KBM-7 (cell line): Measurements from ENCODE around the gene AKAP8.
"Not testable (repeated sequence)": the region's sequence is repeated elsewhere in the genome, so short reads cannot be mapped to it uniquely, and the experiment has no call there.

Experiments
- DNase-seq: peaks from one replicate; pipeline ENCODE4 v3.0.0-alpha.2; 2015
- in situ Hi-C: fragments of 300-500 bp; cut with MboI; formaldehyde crosslinking; loops from 2 replicates; pipeline ENCODE4 v1.14.3; 2020; ENCODE audit warnings: low sequenced_read_pairs, low pct_unique_long_range_greater_than_20kb, mixed read lengths

Gene AKAP8

GRCh38 chr19:15353908-15354307, 25.7 kb downstream of the AKAP8 start:
- in situ Hi-C loops, result no loop called here
- no peak for DNase-seq

DNA sequence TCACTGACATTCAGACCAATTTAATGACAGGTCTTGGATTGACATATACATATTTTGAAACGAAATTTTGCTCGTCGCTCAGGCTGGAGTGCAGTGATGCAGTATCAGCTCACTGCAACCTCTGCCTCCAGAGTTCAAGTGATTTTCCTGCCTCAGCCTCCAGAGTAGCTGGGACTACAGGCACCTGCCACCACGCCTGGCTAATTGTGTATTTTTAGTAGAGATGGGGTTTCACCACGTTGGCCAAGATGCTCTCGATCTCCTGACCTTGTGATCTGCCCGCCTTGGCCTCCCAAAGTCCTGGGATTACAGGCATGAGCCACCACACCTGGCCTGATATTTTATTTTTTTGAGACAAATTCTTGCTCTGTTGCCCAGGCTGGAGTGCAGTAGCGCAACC, 27.1 kb downstream of the AKAP8 start:
- DNase-seq, in situ Hi-C loops: not testable (repeated sequence)

- DNase-seq, in situ Hi-C loops: not testable (repeated sequence)
These were observed 38.3 kb downstream of the AKAP8 start for GRCh38 chr19:15341328-15341727.

- in situ Hi-C loops, result no loop called here
- no peak for DNase-seq
These were observed 39.5 kb downstream of the AKAP8 start for GRCh38 chr19:15340086-15340485.

- no peak for DNase-seq
These were observed 42.4 kb downstream of the AKAP8 start for GRCh38 chr19:15337202-15337601.

GRCh38 chr19:15335992-15336391, 43.6 kb downstream of the AKAP8 start:
- DNase-seq, in situ Hi-C loops: not testable (repeated sequence)

More at GRCh38 chr19:15337202-15337601, 42.4 kb downstream of the AKAP8 start:
- in situ Hi-C loops, result no loop called here

GRCh38 chr19:15332311-15332996, 47.1 kb downstream of the AKAP8 start, which contains the start of gene BRD4:
Gene BRD4, minus strand, starts transcription at chr19:15332539. Its CDS starts 59,440 bp downstream, at chr19:15273099.
- in situ Hi-C loops, result no loop called here
- DNase-seq, result peak; percentile 34

DNA sequence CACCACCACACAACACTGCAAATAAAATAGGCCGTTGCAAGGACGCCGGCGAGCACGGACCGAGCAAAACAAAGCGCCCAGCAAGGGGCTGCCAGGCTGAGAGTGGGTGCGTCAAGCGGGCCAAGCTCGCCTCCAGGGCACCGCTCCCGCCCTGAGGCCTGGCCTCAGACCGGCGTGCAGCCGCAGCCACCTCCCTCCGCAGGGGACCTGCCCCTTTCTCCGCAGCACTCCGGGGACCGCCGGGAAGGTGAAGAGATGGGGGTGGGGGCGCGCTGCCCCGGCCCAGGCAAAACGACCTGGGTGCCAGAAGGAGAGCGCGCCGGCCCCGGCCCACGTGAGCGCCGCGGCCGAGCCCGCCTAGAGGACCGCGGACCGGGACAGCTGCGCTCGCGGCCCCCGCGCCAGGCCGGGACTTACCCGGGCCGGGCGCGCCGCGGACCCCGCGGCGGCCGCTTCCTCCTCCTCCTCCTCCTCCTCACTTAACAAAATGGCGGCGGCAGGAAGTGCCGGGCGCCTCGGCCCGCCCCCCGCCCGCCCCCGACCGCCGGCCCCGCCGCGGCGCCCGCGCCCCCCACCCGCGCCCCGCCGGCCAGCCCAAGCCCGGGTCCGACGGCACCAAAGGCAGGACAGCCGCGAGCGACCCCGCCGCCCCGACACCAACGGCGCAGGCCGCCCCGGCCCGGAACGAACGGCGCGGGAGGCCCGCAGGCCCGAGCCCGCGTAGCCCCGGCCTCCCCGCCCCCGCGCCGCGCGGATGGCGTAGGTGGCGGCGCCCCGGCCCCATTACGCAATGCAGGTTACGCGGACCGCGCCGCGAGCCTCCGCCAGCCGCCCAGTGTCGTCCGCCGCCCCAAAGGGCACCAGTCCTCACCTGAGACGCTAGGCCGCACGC, 47.9 kb downstream of the AKAP8 start:
- peak; percentile 40 for DNase-seq
- in situ Hi-C loops, result no loop called here

- in situ Hi-C loops, result no loop called here
- no peak for DNase-seq
These were observed 48.7 kb downstream of the AKAP8 start for GRCh38 chr19:15330801-15331418.

DNA sequence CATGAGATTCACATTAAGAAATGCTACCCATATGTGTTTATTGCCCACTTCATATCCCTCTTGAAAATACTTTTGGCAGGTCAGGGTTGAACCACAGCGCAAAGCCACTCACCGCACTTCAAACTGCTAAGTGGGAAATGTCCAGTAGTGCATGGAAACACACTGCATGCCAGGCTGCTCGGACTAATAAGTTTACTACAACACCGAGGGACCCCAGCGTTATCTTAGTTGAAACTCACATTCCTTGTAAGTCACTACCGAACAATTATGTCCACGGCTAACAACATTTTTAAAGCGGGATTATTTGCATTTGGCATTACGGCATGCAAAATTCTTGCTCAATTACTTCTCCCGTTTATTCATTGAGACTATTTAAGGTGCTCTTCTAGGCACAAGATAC, 51.3 kb downstream of the AKAP8 start:
- DNase-seq, result no peak
- in situ Hi-C loops, result no loop called here

DNA sequence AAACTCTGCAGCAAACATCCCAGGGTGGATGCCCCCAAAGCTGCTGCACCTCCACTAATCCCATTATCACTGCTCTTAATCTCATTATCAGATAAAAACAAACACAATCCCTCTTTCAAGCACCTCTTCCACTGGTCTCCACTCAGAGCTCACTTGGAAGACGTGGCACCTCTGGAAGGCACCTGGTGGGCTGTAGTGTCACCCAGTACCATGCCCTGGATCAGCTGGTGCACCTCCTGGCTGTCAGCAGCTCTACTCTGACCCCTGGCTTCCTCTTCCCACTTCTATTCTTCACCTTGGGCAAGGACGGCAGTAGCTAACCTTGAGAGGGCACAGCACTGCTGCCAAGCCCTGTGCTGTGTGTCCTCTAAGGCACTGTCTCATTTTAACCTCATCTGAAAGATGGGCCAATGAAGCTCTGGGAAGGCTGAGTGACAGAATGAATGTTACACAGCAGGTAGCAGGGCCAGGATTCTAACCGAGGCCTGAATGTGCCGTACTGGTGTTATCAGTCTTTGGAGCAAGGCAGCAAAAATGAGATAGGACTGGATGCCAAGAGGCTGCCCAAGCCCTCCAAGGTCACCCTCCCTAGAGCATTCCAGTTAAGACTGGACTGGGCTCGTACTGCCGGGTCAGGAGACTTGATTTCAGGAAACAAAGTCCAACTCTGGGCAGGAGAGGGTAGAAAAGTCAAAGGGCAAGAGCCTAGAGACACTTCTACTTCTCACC, 54.6 kb downstream of the AKAP8 start:
- DNase-seq, result no peak
- in situ Hi-C loops, result no loop called here

DNA sequence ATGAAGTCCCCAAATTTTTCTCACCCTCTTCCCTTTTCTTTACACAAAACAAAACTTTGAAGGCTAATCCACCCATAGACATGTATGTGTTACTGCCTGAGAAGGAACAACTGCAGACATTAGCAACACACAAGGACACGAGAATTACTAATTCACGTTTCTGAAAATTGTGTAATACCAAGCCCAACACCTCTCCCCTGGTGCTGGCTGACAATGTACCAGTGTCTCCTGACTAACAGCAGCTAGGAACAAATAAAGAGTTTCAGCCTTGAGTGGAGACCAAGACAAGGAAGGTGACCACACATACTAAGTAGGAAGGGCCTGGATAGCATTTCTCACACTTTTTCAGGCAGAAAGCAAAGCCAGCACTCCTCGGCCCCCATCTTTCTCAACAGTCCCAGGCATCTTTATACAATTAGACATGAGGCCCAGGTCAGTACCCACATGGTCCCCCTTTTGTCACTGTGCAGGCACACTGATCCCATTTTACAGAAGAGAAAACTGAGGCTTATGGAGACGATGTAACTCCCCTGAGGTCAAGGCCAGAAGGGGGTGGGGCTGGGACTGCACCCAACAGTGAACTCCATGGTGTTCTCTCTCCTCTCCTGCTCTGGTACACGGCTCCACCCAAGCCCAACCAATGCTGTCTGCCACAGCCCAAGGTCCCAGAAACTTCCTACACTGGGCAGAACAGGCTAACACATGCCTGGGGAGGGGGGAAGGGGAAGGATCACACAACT, 55.9 kb downstream of the AKAP8 start:
- DNase-seq, result no peak
- in situ Hi-C loops, result no loop called here

DNA sequence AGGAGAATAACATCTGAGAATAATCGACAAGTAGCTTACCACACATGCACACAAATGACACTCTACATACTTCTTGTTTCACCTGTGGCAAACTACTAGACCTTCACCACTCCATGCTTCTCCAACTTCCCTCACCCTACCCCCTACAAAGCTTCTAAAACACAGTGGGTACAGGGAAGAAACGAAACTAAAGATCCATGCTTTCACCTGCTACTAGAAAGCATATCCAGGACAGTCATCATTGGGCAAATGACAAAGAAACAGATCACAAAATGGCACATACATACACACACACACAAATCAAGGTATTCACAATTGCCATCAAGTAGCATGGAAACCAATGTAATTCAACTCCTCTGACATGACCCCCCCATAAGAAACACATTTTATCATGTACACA, 57.8 kb downstream of the AKAP8 start:
- no peak for DNase-seq
- in situ Hi-C loops, result no loop called here

GRCh38 chr19:15320116-15320515, 59.5 kb downstream of the AKAP8 start:
- no peak for DNase-seq
- in situ Hi-C loops, result no loop called here

DNA sequence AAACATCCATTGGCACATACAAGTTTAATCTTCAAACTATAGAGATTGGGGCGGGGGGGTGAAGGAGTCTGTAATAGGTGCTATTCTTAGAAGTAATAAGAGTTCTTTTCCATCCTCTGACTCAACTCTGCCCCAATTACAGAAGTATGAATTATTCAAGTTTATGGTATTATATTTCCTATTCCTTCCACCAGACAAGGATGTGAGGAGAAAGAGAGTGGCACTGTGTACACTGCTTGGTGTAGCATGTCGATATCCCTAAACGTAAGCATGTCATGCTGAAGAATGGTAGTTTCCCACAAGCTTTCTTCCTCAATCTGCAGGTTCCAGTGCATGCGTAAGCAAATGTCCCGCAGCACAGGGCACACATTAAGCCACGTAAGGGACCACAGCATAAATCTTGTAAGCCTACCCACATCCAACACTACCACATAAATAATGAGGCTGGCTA, 61.3 kb downstream of the AKAP8 start:
- no peak for DNase-seq
- in situ Hi-C loops, result no loop called here

DNA sequence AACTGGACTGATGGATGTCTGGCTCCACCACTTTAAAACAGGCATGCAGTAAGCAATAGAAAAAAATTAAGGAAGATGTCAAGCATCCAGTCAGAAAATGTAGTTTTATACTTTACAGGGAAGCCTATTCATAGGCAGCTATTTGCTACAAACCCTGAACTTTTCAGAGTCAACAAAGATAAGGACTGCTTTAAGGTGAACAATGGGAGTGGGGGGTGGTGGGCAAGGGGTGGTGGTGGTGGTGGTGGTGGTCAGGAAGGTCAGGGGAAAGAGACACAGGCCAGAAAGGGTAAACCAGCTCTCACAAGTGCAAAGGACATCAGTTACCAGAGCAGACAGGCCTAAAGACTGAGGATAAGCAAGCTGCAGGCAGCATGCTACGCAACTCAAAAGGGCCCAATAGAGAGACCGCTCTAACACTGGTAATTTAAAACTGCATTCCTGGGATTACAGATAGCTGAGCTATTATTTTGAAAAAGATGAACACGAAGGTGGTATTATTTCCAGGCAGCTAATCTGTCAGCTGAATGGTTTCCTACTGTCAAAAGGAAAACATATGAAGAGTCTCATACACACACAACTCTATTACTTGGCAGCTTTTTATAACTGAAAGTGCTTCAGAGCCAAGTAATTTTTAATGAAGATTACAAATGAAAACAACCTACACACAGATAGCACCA, 62.1 kb downstream of the AKAP8 start:
- DNase-seq, result no peak
- in situ Hi-C loops, result no loop called here

DNA sequence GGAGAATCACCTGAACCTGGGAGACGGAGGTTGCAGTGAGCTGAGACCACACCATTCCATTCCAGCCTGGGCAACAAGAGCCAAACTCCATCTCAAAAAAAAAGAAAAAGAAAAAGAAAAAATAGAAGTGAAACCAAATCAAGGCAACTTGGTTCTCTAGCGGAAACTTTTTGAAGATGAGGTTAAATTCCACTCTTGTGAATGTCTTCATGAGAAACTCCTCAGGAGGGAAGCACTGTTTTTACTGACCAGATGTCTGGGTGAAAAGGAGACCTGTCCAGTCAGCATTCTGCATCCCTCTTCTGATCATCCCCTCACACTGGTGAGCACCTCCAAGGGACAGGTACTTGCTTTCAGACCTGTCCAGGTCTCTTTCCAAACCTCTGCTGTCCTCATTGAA, 63.1 kb downstream of the AKAP8 start:
- no peak for DNase-seq
- in situ Hi-C loops, result no loop called here

- in situ Hi-C loops, result no loop called here
- DNase-seq, result no peak
These were observed 64.5 kb downstream of the AKAP8 start for GRCh38 chr19:15315101-15315500.
